PC-9 (cell line): ENCODE results near the gene CLMN.

Experiments
- CTCF ChIP-seq: fragments of 200-600 bp; sonication (generic); conservative IDR thresholded peaks from 2 replicates; pipeline ENCODE4 v1.6.1; 2017; ENCODE audit warnings: mixed run types, antibody characterized with exemption, mild to moderate bottlenecking, moderate library complexity
- EZH2 ChIP-seq: fragments of 200-600 bp; sonication (generic); IDR thresholded peaks from 2 replicates; pipeline ENCODE4 v1.8.0; 2017; ENCODE audit warnings: antibody characterized with exemption, low read depth

- no peak for TF ChIP-seq CTCF
- no peak for TF ChIP-seq EZH2
Observed at GRCh38 chr14:95305145-95305544, 14.6 kb downstream of the CLMN start.
